ENCODE data around the gene CBX8. TPM values are rescaled to one million over a fixed set of nuclear protein-coding genes. Genes with fewer than 3 reads are reported as not detected.
A peak's percentile ranks its signal among the peaks of the same experiment; 100 is the strongest.

CBX8 gene
- total and polyA plus RNA-seq, 2 of the 8 experiments (the other 6 are each of a cell fraction or from before 2014, with no cell fraction given) = 0.09 to 2.1 TPM

DNA sequence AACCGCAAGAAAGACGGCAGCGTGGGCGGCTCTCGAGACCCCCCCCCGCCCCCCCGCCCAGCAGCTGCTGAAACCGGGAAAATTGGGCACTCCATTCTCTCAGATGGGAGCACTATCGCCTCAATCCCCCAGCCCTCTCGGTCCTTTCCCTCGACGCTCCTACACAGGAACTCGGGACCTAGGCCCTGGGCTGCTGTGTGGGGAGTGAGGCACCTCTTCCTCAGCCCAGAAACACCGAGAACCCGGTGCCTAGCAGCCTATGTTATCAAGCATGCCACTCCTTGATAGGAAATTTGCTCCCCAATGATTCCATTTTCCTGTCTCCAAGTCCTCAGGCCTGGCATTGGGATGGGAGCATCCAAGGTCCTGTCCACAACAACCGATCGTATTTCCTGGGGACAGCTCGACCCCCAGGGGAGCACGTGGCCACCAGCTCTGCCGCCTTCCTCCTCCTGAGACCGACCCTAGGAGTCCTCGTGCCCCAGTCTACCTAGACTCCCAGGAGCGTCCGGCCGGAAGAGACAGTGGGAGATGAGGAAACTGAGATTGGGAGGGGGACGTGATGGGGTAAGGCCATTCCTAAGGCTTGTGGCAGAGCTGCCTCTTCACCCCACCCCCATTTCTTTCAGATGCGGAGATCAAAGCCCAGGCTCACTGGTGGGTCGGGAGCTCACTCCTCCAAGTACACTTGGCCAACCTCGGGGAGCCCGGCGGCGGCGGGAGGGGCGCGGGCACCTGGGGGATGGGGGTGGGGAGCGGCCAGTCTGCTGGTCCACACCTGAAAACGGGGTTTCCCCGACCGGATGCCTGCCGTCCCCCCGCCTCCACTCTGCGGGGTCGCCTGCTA, 17.5 kb upstream of the CBX8 start (continued):
- TF ChIP-seq EZH2 (IDR thresholded peaks at IDR 0.05; ENCODE audit: low read depth, low read length, severe bottlenecking) = no peak
- peak; percentile 19 for TF ChIP-seq SUZ12 (IDR thresholded peaks at IDR 0.05; ENCODE audit: low read length)
- TF ChIP-seq KDM4A (IDR thresholded peaks at IDR 0.05; ENCODE audit: low read depth, low read length, severe bottlenecking) = no peak
- TF ChIP-seq BRCA1 (IDR thresholded peaks at IDR 0.05; ENCODE audit: low read depth, low read length) = no peak
- TF ChIP-seq MAFK (IDR thresholded peaks at IDR 0.05; ENCODE audit: low read depth, low read length) = no peak
- no peak for TF ChIP-seq SRF (IDR thresholded peaks at IDR 0.05; ENCODE audit: low read depth, low read length)
- TF ChIP-seq SIRT6 (IDR thresholded peaks at IDR 0.05; ENCODE audit: low read length) = no peak
- TF ChIP-seq CBX8 (IDR thresholded peaks at IDR 0.05; ENCODE audit: borderline replicate concordance, low read depth, low read length) = no peak
- no peak for TF ChIP-seq SP2 (IDR thresholded peaks at IDR 0.05; ENCODE audit: low read length)
- peak; percentile 41 for TF ChIP-seq ASH2L (IDR thresholded peaks at IDR 0.05; ENCODE audit: low read length)
- TF ChIP-seq RFX5 (IDR thresholded peaks at IDR 0.05; ENCODE audit: borderline replicate concordance, low read depth, low read length) = no peak
- no peak for TF ChIP-seq FOSL1 (IDR thresholded peaks at IDR 0.05; ENCODE audit: insufficient read depth, low read depth, low read length)
- TF ChIP-seq BACH1 (IDR thresholded peaks at IDR 0.05; ENCODE audit: low read length) = no peak
- TF ChIP-seq, protein P1, sequence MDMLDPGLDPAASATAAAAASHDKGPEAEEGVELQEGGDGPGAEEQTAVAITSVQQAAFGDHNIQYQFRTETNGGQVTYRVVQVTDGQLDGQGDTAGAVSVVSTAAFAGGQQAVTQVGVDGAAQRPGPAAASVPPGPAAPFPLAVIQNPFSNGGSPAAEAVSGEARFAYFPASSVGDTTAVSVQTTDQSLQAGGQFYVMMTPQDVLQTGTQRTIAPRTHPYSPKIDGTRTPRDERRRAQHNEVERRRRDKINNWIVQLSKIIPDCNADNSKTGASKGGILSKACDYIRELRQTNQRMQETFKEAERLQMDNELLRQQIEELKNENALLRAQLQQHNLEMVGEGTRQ (IDR thresholded peaks at IDR 0.05; ENCODE audit: low read length) = no peak
- TF ChIP-seq JUND (IDR thresholded peaks at IDR 0.05; ENCODE audit: low read length) = no peak
- no peak for TF ChIP-seq HDAC2 (IDR thresholded peaks at IDR 0.05; ENCODE audit: borderline replicate concordance in 1 of 2, low read depth in 2 of 2, low read length in 2 of 2)
- TF ChIP-seq NRF1 (IDR thresholded peaks at IDR 0.05; ENCODE audit: low read depth, low read length) = no peak
- TF ChIP-seq BCL11A (IDR thresholded peaks at IDR 0.05; ENCODE audit: low read depth in 2 of 2, low read length in 2 of 2) = no peak
- no peak for TF ChIP-seq TAF7 (optimal IDR thresholded peaks at IDR 0.05; ENCODE audit: borderline replicate concordance, low read depth, low read length)
- TF ChIP-seq NANOG (IDR thresholded peaks at IDR 0.05; ENCODE audit: insufficient read depth, low read depth, low read length, poor library complexity, severe bottlenecking) = no peak
- no peak for TF ChIP-seq CTBP2 (IDR thresholded peaks at IDR 0.05; ENCODE audit: borderline replicate concordance, insufficient read depth, insufficient read length, low read length)
- no peak for TF ChIP-seq YY1 (IDR thresholded peaks at IDR 0.05; ENCODE audit: low read depth, low read length)
- no peak for TF ChIP-seq KDM1A (IDR thresholded peaks at IDR 0.05; ENCODE audit: borderline replicate concordance, low read length)

All from H1 (cell line).